Prostate gland (tissue), 2 donors: ENCODE measurements around the gene JARID2. TPM values are rescaled to one million over a fixed set of nuclear protein-coding genes. Genes with fewer than 3 reads are reported as not detected.

Experiments
- DNase-seq: peaks from one replicate; pipeline ENCODE4 v3.0.0-alpha.2; 2019; ENCODE audit warnings: low spot score
- H3K27ac ChIP-seq, 2 donors: fragments of 200-600 bp; sonication (generic); 2 replicates each; pipeline ENCODE4 v1.5.1; 2017 to 2019
- H3K27me3 ChIP-seq: fragments of 200-600 bp; sonication (generic); replicated peaks from 2 replicates; pipeline ENCODE4 v1.5.1; 2019; ENCODE audit not compliant: insufficient read depth
- H3K36me3 ChIP-seq, 2 donors: fragments of 200-600 bp; sonication (generic); 1 replicate in 1 of 2; 2 replicates in 1 of 2; pipeline versions ENCODE4 v1.5.1 to v1.8.1; 2017 to 2019
- H3K4me1 ChIP-seq: fragments of 200-600 bp; sonication (generic); replicated peaks from 2 replicates; pipeline ENCODE4 v1.5.1; 2019
- H3K4me3 ChIP-seq, 2 donors: fragments of 200-600 bp; sonication (generic); 2 replicates each; pipeline ENCODE4 v1.5.1; 2017 to 2019
- H3K9me3 ChIP-seq: fragments of 200-600 bp; sonication (generic); 2 replicates; pipeline ENCODE4 v1.5.1; 2017
- CTCF ChIP-seq, 4 experiments: fragments of 200-600 bp in 2 of 4; fragments of 450-650 bp in 2 of 4; sonication (generic) in 2 of 4; IDR thresholded peaks; 1 replicate in 3 of 4; 2 replicates in 1 of 4; pipeline ENCODE4 v1.5.1; 2016 to 2019; ENCODE audit warnings: antibody characterized with exemption in 4 of 4, mild to moderate bottlenecking in 2 of 4, moderate library complexity in 2 of 4
- POLR2A ChIP-seq: fragments of 450-650 bp; IDR thresholded peaks from one replicate; pipeline ENCODE4 v1.6.1; 2016; ENCODE audit warnings: antibody characterized with exemption, mild to moderate bottlenecking
- POLR2AphosphoS5 ChIP-seq: sonication (generic); formaldehyde crosslinking; IDR thresholded peaks from one replicate; pipeline ENCODE4 v1.6.1; 2017; ENCODE audit warnings: antibody characterized with exemption
- WGBS: methylation state at CpG from one replicate; pipeline ENCODE4 v1.1.5; 2018; 5-methylcytosine and 5-hydroxymethylcytosine counted together
- intact Hi-C: fragments of 100-400 bp; cut with DNase I; formaldehyde crosslinking; loops from one replicate; pipeline ENCODE4 v1.14.2; 2022
- total RNA-seq, 2 donors: library from RNA; depleted of rRNA; stranded (reverse); fragments of >200 nt; gene quantifications; one replicate each; pipeline ENCODE4 v1.1.0, GENCODE V29; 2016

The JARID2 gene
- total RNA-seq, 2 donors from 2014 or later = 7.7 to 35.4 TPM

DNA sequence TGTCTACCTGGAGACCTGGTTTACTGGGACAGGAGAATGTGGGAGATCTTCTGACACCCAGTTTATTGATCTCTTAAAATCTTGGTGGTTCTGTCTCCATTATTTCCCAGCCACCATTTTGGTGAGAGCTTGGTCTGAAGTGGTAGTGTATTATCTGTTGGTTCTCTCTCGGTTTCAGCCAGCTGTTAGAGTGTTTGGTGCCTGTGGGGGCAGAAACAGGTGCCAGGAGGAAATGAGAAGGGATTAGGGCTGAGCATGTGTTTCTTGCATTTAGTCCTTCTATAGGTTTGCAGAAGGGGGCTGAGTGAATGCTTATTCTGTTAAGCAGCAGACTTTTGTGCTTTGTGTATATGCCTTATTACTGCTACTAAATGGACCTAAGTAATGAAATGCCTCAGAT, 9.6 kb downstream of the JARID2 start:
- Histone ChIP-seq H3K27me3 (no peaks in the 10 kb centered on the region), H3K4me3 (no peak overlapping the region), H3K4me1 (peaks cover 10% of the 10 kb centered on the region), H3K9me3 (no peaks in the 10 kb centered on the region), H3K36me3 (no peaks in the 10 kb centered on the region), H3K27ac (no peak overlapping the region)
- DNase-seq = no peak
- no peak for TF ChIP-seq POLR2AphosphoS5
- no peak for TF ChIP-seq CTCF (IDR thresholded peaks at IDR 0.05)
- TF ChIP-seq POLR2A = no peak
- WGBS = 85% methylated on average over 1 of the region's 1 CpG
- intact Hi-C loops = loop anchor here (10.0 kb wide), 1 partner anchor 129 kb away; no protein-coding TSS in a partner anchor

DNA sequence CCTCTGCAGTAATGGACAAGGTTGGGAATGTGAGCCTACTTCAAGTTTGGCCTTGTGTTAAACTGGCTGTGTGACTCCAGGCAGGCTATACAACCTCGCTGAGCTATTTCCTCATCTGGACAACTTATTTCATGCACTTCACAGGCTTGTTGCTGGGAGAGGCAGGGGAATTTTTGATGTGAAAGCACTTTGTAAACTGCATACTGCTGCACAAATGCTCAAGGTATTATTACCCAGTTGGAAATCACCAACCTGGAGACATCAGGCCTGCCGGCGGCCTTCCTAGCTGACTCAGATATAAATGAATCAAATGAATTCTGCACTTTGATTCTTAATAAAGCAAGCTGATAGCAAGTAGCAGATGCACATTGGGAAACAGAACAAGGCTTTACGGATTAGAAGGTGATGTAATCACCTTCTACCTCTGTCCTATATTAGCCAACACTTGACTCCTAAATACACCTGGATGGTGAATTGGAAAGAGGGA, 10.1 kb downstream of the JARID2 start:
- Histone ChIP-seq H3K4me1 (peaks cover 15% of the 10 kb centered on the region), H3K9me3 (no peaks in the 10 kb centered on the region), H3K36me3 (no peaks in the 10 kb centered on the region), H3K4me3 (no peak overlapping the region), H3K27ac (no peak overlapping the region), H3K27me3 (no peaks in the 10 kb centered on the region)
- no peak for DNase-seq
- intact Hi-C loops = loop anchor here (10.0 kb wide), 1 partner anchor 129 kb away; no protein-coding TSS in a partner anchor
- TF ChIP-seq CTCF (IDR thresholded peaks at IDR 0.05) (no peak), POLR2A (no peak), POLR2AphosphoS5 (no peak)
- 86% methylated on average over 4 of the region's 4 CpGs for WGBS

DNA sequence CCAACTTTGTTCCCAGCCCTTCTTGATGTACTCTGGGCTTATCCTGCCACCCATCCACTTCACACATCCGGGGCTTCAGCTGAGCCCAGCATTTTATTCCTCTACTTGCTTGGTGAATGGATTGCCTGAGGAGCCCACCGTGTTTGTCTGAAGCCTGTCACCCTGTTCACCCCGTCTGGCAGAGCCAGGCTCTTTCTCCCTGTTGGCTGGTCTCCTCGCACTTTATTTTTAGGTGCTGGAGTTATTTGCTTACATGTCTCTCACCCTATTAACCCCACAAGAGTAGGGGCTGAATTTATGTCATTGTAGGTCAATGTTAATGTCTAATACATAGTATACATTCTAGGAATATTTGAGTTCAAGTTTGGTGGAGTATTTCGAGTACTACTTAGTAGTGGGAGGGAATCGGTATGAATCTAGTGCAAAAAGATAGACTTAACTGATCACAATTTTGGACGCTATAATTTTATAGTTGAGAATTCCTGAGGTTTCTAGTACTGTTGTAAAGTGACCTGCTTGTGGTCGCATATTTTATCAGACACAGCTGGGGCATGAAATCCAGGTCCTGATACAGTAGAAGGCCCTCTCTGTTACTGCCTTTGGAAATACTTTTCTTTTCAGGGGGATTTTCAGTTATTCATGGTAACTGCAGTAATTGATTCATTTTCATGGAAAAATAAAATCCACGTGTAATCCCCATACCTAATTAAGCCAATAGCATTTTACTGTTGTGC, 10.8 kb downstream of the JARID2 start:
- Histone ChIP-seq H3K4me1 (peaks cover 12% of the 10 kb centered on the region), H3K27ac (no peak overlapping the region), H3K4me3 (no peak overlapping the region), H3K9me3 (no peaks in the 10 kb centered on the region), H3K36me3 (no peaks in the 10 kb centered on the region), H3K27me3 (no peaks in the 10 kb centered on the region)
- intact Hi-C loops = loop anchor here (10.0 kb wide), 1 partner anchor 128 kb away; no protein-coding TSS in a partner anchor
- no peak for DNase-seq
- no peak for TF ChIP-seq POLR2A
- no peak for TF ChIP-seq CTCF (IDR thresholded peaks at IDR 0.05)
- no peak for TF ChIP-seq POLR2AphosphoS5
- 63% methylated on average over 8 of the region's 9 CpGs for WGBS

- no peak for DNase-seq
- no peaks in the 10 kb centered on the region for H3K9me3 ChIP-seq
- intact Hi-C loops = loop anchor here (10.0 kb wide), 1 partner anchor 127 kb away; no protein-coding TSS in a partner anchor
- H3K27ac ChIP-seq = no peak overlapping the region
- no peak overlapping the region for H3K4me3 ChIP-seq
- H3K27me3 ChIP-seq = no peaks in the 10 kb centered on the region
- H3K36me3 ChIP-seq = no peaks in the 10 kb centered on the region
- TF ChIP-seq CTCF (IDR thresholded peaks at IDR 0.05) (no peak), POLR2AphosphoS5 (no peak), POLR2A (no peak)
- WGBS = 56% methylated on average over 8 of the region's 8 CpGs
- peaks cover 12% of the 10 kb centered on the region for H3K4me1 ChIP-seq
Measured at GRCh38 chr6:15257357-15258132, 11.7 kb downstream of the JARID2 start.
